GM21367 (cell line): ENCODE results near the gene ACTRT2.

Experiments used
- ATAC-seq: cut with Tn5 transposase; IDR thresholded peaks from one replicate; pipeline ENCODE4 v1.9.1; 2021; ENCODE audit not compliant: unreplicated experiment

The ACTRT2 gene

GRCh38 chr1:3051270-3052268, 30.3 kb downstream of the ACTRT2 start:
- no peak for ATAC-seq

GRCh38 chr1:3052501-3052900, 31.2 kb downstream of the ACTRT2 start:
- no peak for ATAC-seq

- no peak for ATAC-seq
Measured at GRCh38 chr1:3053366-3053980, 32.2 kb downstream of the ACTRT2 start.

DNA sequence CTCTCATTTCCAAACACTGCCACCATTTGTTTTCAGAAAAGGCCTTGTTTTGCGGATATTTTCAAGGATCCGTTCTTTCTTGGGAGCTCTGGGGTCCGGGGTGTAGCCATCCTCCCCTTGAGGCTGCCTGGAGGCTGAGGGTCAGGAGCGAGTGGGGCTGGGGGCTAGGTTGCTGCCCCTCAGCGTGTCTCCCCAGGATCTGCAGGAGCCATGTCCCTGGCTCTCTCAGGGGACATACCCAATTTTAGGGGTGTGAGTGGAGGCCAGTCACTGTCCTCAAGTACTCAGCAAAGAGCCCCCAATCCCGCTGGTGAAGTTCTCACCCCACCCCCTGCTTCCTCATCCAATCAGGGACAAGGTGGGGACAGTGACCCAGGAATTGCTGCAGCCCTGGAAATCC, 32.7 kb downstream of the ACTRT2 start:
- ATAC-seq: no peak

GRCh38 chr1:3054474-3054873, 33.2 kb downstream of the ACTRT2 start:
- ATAC-seq: no peak

DNA sequence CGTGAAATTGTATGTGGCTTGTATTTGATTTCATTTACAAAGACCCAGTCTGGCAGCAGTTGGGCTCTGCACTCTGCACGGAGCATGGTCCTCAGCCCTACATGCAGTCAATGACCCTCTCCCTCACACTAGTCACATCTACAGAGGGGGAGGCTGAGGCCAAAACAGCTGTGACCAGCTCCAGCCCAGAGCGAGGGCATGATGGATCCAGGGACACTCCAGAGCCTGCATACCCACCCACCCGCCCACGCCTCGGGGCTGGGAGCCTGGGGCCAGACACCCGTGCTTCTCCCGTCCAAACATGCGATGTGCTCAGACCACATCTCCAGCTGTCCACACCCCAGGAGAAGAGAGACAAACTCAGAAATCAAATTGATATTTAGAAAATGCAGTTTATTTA, 33.8 kb downstream of the ACTRT2 start:
- no peak for ATAC-seq

- no peak for ATAC-seq
Measured at GRCh38 chr1:3056641-3057040, 35.4 kb downstream of the ACTRT2 start.

- no peak for ATAC-seq
Measured at GRCh38 chr1:3058263-3059030, 37.2 kb downstream of the ACTRT2 start.

DNA sequence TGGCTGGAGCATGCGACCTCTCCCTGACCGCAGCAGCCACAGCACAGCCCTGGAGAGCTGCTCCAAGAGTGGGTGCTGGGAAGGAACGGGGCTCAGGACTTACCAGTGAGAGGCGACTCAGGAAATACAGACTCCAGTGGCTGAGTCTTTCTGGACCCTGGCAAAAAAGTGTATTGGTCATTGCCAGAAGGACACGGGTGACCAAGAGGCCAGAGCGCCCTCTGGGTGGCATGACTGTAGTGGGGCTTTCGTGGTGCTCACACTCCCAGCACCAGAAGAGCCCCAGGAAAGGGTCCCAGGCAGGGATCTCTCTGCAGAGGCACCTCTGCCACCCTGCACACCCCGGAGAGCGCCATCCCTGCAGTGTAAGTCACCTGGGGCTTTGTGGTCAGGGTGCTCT, 38.9 kb downstream of the ACTRT2 start:
- ATAC-seq: no peak

GRCh38 chr1:3060601-3061551, 39.6 kb downstream of the ACTRT2 start:
- no peak for ATAC-seq

GRCh38 chr1:3061566-3061965, 40.3 kb downstream of the ACTRT2 start:
- ATAC-seq: no peak

GRCh38 chr1:3061981-3062615, 40.8 kb downstream of the ACTRT2 start:
- no peak for ATAC-seq

DNA sequence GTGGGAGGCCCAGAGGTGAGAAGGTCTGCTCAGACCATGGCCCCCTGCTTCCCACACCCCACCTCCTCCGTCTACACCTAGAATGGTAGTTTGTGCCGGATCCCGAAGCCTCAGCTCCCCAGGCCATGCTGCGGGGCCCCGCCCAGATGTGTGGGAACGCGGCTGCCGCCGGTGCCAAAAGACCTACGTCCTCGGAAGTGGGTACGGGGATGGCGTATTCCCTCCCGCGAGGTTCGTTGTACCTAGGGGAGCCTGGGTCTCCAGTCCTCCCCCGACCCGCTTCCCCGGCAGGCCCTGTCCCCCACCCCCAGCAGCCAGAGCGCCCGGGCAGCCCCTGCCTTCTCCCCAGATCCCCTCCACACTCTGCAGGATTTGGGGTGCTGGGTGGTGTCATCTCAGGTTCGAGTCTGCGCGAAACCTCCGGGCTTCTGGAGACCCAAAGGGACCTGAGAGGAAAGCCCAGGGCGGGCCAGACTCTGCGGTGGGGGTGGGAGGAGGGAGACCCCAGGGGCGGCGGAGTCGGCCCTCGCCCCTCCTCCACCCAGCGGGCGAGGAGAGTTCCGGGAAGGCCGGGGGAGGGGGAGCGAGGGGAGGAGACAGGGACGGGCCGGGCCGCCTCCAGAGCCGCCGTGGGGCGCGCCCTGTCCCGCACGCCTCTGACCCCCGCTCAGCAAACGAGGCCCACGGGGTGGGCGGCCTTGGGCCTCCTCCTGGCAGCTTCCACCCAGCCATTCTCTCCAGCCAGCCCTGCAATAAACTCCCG, 41.5 kb downstream of the ACTRT2 start:
- no peak for ATAC-seq

GRCh38 chr1:3063379-3064295, 42.4 kb downstream of the ACTRT2 start:
- no peak for ATAC-seq

- ATAC-seq: no peak
Measured at GRCh38 chr1:3064296-3064850, 43.1 kb downstream of the ACTRT2 start.

DNA sequence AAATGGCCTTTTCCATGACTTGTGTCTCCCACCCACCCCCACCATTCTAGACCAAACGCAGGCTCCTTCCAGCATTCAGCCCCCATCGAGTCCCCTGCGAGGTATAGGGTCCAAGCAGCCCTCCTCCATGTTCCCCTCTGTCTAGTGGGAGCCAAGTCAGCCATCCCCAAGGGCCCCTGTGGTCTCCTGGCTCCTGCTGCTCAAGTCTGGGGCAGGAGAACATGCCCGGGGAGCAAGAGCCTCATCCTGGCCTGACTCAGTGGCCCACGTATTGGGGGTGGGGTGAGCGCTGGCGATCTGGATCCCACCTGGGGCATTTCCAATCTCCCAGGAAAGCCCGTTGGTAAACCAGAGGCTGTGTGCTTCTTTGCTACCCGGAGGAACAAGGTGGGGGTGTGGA, 43.6 kb downstream of the ACTRT2 start:
- ATAC-seq: no peak

DNA sequence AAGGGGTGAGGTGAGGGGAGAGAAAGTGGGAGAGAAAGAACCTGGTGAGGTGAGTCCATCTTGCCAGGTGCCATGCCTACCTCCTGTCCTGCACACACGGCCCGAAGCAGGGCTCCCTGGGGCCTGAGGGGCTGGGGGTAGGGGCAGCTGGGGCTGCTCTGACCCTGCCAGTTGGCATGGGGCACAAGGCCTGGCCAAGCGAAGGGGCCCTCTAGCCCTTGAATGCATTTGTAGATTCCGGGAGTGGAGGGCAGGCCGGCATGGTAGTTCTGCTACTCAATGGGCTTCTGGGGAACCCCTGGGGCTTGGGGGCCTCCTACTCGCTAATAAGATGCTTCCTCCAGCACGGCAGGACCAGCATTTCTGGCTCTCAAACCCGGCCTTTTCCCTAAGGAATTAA, 44.1 kb downstream of the ACTRT2 start:
- ATAC-seq: no peak

DNA sequence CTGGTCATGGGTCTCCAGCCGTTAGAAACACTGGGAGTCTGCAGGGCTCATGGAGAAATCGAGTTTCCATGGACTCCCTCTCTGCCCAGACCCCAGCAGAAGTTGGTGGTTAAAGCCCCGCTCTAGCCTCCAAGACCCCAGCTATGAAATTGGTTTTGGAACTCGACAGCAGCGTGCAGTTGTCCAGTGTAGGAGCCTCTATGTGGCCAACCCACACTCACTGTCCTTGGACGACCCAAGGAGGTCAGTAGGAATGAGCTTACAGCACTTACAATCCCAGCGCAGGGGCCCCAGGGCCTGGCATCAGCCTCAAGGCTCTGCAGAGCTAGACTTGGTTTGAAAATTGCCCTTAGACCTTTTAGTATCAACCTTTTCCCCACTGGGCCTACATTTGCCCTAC, 44.5 kb downstream of the ACTRT2 start:
- ATAC-seq: no peak
